HEK293T (cell line): ENCODE results near the gene TSKU.

Source experiments
- FOXA1 ChIP-seq: fragments of 450-650 bp; IDR thresholded peaks from 2 replicates; pipeline ENCODE4 v1.6.1; 2016; ENCODE audit warnings: mild to moderate bottlenecking
- FOXM1 ChIP-seq: fragments of 450-650 bp; IDR thresholded peaks from 2 replicates; pipeline ENCODE4 v1.6.1; 2017; ENCODE audit warnings: mild to moderate bottlenecking, borderline replicate concordance
- L3MBTL2 ChIP-seq: fragments of 450-650 bp; conservative IDR thresholded peaks from 2 replicates; pipeline ENCODE4 v1.6.1; 2016; ENCODE audit warnings: mild to moderate bottlenecking
- NFRKB ChIP-seq: fragments of 450-650 bp; IDR thresholded peaks from 2 replicates; pipeline ENCODE4 v1.6.1; 2016; ENCODE audit warnings: mild to moderate bottlenecking, moderate library complexity
- SP1 ChIP-seq: fragments of 450-650 bp; IDR thresholded peaks from 2 replicates; pipeline ENCODE4 v1.6.1; 2017

- TF ChIP-seq FOXM1 (no peak), NFRKB (no peak), SP1 (no peak), FOXA1 (no peak), L3MBTL2 (no peak)
Observed at GRCh38 chr11:76798202-76798581, 15.0 kb downstream of the TSKU start.
